GM18951 (cell line): Measurements from ENCODE around the gene ACOT4.

ENCODE experiments used
- POLR2A ChIP-seq: IDR thresholded peaks from 4 replicates; pipeline ENCODE4 v1.6.1; 2011; ENCODE audit warnings: mild to moderate bottlenecking; ENCODE audit not compliant: insufficient read length, insufficient read depth; ENCODE audit errors: extremely low read depth
- in situ Hi-C: fragments of 300-500 bp; cut with MboI; formaldehyde crosslinking; loops from one replicate; pipeline ENCODE4 v1.12.0; 2022; ENCODE audit warnings: low sequenced_read_pairs, mixed read lengths, inconsistent platforms; ENCODE audit not compliant: unreplicated experiment

ACOT4 gene

GRCh38 chr14:73633116-73634010 is 41.7 kb downstream of the ACOT4 start:
- TF ChIP-seq POLR2A, result no peak
- in situ Hi-C loops, result loop anchor here (10.0 kb wide), 1 partner anchor 129 kb away; no protein-coding TSS in a partner anchor

- in situ Hi-C loops, result loop anchor here (10.0 kb wide), 1 partner anchor 129 kb away; no protein-coding TSS in a partner anchor
- no peak for TF ChIP-seq POLR2A
These were observed 42.5 kb downstream of the ACOT4 start for GRCh38 chr14:73634011-73634833.

GRCh38 chr14:73636355-73636754 is 44.7 kb downstream of the ACOT4 start:
- in situ Hi-C loops, result loop anchor here (10.0 kb wide), 1 partner anchor 132 kb away; no protein-coding TSS in a partner anchor

- no peak for TF ChIP-seq POLR2A
- in situ Hi-C loops, result loop anchor here (10.0 kb wide), 1 partner anchor 133 kb away; no protein-coding TSS in a partner anchor
These were observed 46.2 kb downstream of the ACOT4 start for GRCh38 chr14:73637830-73638229.

GRCh38 chr14:73640796-73641365 is 49.2 kb downstream of the ACOT4 start:
- in situ Hi-C loops, result no loop called here

GRCh38 chr14:73644531-73645247 is 53.0 kb downstream of the ACOT4 start, which contains the start of gene DNAL1:
TSS of gene DNAL1 (plus strand) at chr14:73644986. CDS start at chr14:73645040, 54 bp downstream.
- in situ Hi-C loops, result no loop called here
- TF ChIP-seq POLR2A, result peak; percentile 96

More at GRCh38 chr14:73640796-73641365, 49.2 kb downstream of the ACOT4 start:
- TF ChIP-seq POLR2A, result no peak

GRCh38 chr14:73645248-73645610 is 53.6 kb downstream of the ACOT4 start:
- no peak for TF ChIP-seq POLR2A
- in situ Hi-C loops, result no loop called here
